Measurements from ENCODE around the gene KCNQ2. TPM values are rescaled to one million over a fixed set of nuclear protein-coding genes. Genes with fewer than 3 reads are reported as not detected.
A peak's percentile ranks its signal among the peaks of the same experiment; 100 is the strongest.

Gene KCNQ2
- total and polyA plus RNA-seq, 10 of the 15 experiments (the other 5 are each of a cell fraction or from before 2014, with no cell fraction given), result 0.06 to 0.49 (median 0.26) TPM; not detected in 7

GRCh38 chr20:63392465-63393365, 79.7 kb downstream of the KCNQ2 start (continued):
- no peak for TF ChIP-seq ZNF592 (IDR thresholded peaks at IDR 0.05)

- H3K36me3 ChIP-seq (ENCODE audit: control insufficient read depth in 2 of 2, insufficient read depth in 2 of 2, low read length in 1 of 2), result no peaks in the 10 kb centered on the region
- ChIA-PET SMC1A (ENCODE audit: uncharacterized antibody, unreplicated experiment) (no interaction called here), CTCF (no interaction called here), POLR2A (no interaction called here), RAD21 (ENCODE audit: unreplicated experiment) (no interaction called here)
- H3K27ac ChIP-seq (ENCODE audit: control insufficient read depth, insufficient read depth), result no peak overlapping the region
- TF ChIP-seq NR2C2 (IDR thresholded peaks at IDR 0.05; ENCODE audit: borderline replicate concordance, control insufficient read depth, insufficient read length, low read depth) (peak; percentile 52), POLR2A (IDR thresholded peaks at IDR 0.05; ENCODE audit: low read depth, low read length) (no peak)
- in situ Hi-C loops (cut with MboI), result no loop called here
- H3K4me1 ChIP-seq (ENCODE audit: control insufficient read depth, insufficient read depth, low read length), result no peaks in the 10 kb centered on the region
- WGBS (ENCODE audit: insufficient coverage, insufficient replicate concordance, low lambda C conversion rate, missing lambda C conversion rate), result 71% methylated on average over 18 of the region's 18 CpGs
- H3K9me3 ChIP-seq (replicated peaks; ENCODE audit: control insufficient read depth, insufficient read depth, low read length), result peaks cover 3% of the 10 kb centered on the region; the same call in 1 of the 3 replicates
- H3K79me2 ChIP-seq (ENCODE audit: control insufficient read depth, insufficient read depth, low read length), result no peaks in the 10 kb centered on the region
- no peaks in the 10 kb centered on the region for H3K27me3 ChIP-seq (replicated peaks in 1 of 2; ENCODE audit: control insufficient read depth in 2 of 2, insufficient read depth in 2 of 2, low read length in 1 of 2)
- H4K20me1 ChIP-seq (ENCODE audit: control insufficient read depth, insufficient read depth), result no peaks in the 10 kb centered on the region
- intact Hi-C loops (cut with micrococcal nuclease; ENCODE audit: unreplicated experiment), result no loop called here
- no peak for FAIRE-seq
- no peak overlapping the region for H3K9ac ChIP-seq (ENCODE audit: control insufficient read depth, insufficient read depth, low read length)
- no peak for ATAC-seq
- H3K4me2 ChIP-seq (ENCODE audit: control insufficient read depth, insufficient read depth), result no peak overlapping the region
- DNase-seq (ENCODE audit: low read depth, low spot score), result no peak
- H2AFZ ChIP-seq (ENCODE audit: control insufficient read depth, low read depth, low read length), result no peak overlapping the region
- no peak overlapping the region for H3K4me3 ChIP-seq
- BruUV-seq (replicated peaks), result no TSS peak
These were observed 84.5 kb downstream of the KCNQ2 start for GRCh38 chr20:63387917-63388316.
